Measurements from ENCODE around the gene SGCA.

- TF ChIP-seq CTCF (IDR thresholded peaks at IDR 0.05) = peak; percentile 84 to 98 (median 90)
- TF ChIP-seq POLR2A (IDR thresholded peaks at IDR 0.05) = peak in 1 of 2 donors; percentile 44
- no peak for TF ChIP-seq EP300 (IDR thresholded peaks at IDR 0.05)
Measured at GRCh38 chr17:50161023-50161910, 4.5 kb upstream of the SGCA start.
